Measurements from ENCODE around the gene RPS6KA2.
"Not testable (repeated sequence)": the region's sequence is repeated elsewhere in the genome, so short reads cannot be mapped to it uniquely, and the experiment has no call there.

Gene RPS6KA2

DNA sequence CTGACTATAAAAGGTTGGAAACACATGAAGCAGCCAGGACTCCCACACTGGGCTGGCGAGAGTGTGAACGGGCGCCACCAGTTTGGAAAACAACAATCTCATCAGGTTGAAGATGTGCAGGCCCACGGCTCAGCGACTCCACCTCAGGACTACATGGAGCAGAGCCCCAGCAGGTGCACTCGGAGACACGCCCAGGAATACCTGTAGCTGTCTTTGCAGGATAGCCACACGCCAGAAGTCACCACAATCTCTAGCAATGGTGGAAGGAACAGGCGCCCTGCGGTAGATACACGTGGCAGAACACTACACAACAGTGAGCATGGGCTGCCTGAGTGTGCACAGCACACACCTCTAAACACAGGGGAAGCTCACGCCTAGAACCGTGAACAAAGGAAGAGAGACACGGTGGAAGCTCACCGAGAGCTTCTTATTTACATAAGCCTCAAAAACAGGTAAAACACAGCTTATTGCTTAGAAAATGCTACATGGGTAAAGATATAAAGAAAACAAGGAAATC is 28.7 kb upstream of the RPS6KA2 start:
- DNase-seq = no peak

DNA sequence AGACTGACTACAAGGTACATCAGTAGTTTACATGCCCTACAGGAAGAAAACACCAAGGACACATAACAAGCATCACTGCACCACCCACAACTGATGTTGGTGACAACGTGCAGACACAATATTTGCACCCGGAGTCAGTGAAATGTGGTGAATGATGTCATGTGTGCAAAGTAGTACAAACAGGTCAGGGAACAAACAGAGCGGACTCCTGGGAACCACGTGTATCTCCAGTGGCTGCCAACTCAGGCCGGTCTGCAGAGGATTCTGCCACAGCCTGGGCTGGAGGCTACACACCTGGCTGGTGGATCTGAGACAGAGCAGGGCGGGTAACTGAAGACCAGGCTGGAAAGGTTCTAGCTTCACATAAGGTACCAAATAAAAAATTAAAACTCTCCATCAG is 28.2 kb upstream of the RPS6KA2 start:
- DNase-seq = no peak

DNA sequence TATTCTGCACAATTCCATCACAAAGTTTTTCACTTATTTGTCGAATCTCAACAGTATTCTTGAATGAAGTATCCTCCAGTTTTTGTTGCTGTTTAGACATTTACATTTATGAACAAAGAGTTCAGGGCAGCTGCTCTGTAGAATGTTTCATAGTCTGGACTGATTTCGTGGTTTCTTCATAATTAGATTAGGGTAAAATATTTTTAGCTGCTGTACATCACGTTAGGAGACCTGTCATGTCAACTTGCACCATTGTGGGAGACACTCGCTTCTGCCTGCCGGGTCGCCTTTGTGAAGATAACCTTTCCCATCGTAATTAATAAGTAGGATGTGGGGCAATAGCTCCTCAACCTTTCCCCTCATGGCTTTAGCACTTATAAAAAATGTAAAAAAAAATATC is 27.5 kb upstream of the RPS6KA2 start:
- DNase-seq = no peak

DNA sequence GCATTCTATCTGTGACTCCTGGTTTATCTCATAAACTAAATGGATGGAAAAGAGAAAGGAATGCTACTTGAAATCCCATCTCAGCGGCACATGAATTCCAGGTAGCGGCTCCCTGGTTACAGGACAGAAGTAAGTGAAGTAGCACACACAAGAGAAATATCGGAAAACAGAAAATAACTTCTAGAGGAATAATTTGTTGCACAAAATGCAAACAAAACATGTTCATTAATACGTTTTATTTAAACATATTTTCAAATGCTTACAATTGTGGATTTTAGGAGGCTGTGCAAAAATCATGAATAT is 26.5 kb upstream of the RPS6KA2 start:
- no peak for DNase-seq

DNA sequence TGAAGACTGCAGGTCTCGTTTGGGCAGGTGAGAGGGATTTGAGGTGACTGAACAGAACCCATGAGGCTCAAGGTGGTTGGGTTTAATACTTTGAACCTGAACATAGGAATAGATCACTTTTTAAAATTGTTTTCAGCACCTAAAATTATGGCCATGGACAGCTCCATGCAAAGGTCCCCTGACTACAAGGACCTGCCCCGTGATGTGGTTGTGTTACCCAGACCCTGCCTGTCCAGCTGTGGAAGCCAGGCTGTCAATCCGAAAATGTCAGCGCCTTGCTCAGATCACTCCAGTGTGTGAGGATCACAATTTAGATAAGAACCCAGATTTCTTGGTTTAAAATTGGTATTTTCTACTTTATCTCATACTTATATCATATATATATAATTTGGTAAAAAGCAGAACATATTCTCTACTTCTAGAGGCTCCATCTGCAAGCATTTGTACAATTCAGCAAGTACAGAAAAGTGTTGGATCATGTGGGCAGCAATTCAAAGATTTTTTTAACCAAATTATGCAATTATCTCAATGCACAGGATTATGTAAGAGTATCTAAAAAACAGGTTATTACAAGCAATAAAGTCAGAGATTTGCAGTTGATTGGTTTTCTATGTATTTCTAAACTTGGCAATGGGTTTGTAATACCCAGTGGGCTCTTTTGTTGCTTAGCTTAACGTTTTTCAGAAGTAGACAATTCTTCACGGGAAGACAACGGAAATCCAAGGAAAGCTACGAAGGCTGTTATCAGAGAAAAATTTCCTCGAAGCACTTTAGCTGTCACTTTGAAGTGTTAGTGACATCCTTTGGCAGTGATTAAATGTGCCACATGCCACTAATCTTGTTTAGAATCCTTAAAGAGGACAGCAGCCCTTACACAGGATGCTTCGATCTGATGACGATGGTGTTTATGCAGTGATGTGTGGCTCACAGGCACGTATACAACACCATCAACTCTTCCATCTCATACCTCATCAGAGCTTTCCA is 24.1 kb upstream of the RPS6KA2 start:
- DNase-seq = no peak

GRCh38 chr6:166650047-166650446 is 23.0 kb upstream of the RPS6KA2 start:
- DNase-seq = no peak

- no peak for DNase-seq
These were observed 21.8 kb upstream of the RPS6KA2 start for GRCh38 chr6:166648846-166649245.

- no peak for DNase-seq
These were observed 20.8 kb upstream of the RPS6KA2 start for GRCh38 chr6:166647896-166648295.

- no peak for DNase-seq
These were observed 19.7 kb upstream of the RPS6KA2 start for GRCh38 chr6:166646716-166647115.

GRCh38 chr6:166645896-166646295 is 18.8 kb upstream of the RPS6KA2 start:
- DNase-seq = no peak

GRCh38 chr6:166644681-166645080 is 17.6 kb upstream of the RPS6KA2 start:
- DNase-seq = no peak

DNA sequence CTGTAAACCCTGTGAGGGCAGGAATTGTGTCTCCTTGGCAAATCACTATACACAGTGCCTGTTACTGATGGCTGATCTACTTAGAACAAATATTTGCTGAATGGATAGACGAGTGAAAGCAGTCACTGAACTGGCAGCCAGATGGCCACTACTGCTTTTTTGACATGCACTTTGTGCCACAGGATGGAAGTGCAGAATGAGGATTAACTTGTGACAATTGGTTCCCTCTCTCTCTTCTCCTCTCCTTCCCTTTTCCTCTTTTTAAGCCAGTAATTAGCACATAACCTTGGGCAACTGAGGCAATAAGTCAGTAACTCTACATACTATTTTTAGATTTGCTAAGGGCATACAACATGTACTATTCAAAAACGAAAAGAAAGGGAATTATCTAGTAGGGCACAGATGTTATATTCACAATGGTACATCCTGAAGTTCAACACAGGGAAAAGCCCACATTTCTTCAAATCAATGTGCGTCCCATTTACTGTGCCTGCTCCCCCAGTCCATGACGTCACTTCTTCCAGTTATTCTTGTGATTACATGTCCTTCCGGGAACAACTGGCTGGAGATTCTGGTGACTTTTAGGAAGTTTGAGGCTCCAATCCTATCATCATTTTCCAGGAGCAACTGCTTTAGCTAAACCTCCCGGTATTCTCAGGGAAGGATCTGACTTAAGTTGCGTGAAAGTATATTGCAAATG is 17.0 kb upstream of the RPS6KA2 start:
- DNase-seq = no peak

DNA sequence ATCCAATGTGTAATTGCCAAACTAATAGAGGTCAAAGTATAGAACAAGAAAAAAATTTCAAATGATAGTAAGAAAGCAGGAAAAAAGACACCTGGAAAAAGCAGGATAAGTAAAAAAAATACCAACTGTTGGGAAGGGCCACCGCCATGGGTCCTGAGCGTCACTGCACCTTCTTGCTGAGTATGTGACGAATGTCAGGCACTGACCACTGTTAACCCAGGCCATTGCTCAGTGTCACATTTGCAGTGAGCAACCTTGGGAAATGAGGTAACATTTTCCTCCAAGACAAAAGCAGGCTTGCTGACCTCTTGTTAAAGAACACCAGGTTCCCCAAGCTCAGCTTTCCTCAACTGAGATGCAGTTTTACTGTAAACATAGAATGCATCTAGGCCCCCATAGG is 15.6 kb upstream of the RPS6KA2 start:
- no peak for DNase-seq

DNA sequence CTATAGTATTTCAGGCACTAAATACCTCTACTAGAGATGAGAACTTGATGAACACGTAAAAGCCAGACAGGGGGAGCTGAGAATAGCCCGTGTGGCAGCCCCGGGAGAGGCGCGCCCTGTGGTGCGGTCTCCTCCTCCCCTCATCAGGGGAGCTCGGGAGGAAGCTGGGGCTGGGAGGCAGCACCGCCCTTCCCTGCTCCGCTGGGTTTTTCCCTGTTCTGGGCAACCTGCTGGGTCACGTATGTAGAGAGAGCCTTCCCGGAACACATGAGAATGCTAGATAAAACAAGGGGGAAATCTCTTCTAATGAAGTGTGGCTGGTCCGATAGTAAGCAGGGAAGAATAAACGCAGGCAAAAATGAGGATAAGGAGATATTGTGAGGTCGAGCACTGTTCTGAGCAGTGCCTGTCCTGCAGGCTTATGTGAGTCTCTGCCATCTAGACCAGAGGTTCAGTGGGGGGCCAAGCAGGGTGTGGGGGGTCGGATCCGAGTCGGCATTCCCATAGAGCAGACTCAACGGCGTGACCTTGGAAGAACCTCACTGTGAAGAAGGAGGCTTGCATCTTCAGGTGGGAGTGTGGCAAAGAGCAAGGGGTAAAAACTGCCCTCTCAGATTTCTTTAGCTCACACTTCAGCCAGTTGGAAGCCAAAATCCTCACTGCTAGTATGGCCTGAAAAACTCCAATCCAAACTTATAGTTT is 13.4 kb upstream of the RPS6KA2 start:
- peak in 1 of 2 donors; percentile 25 for DNase-seq

DNA sequence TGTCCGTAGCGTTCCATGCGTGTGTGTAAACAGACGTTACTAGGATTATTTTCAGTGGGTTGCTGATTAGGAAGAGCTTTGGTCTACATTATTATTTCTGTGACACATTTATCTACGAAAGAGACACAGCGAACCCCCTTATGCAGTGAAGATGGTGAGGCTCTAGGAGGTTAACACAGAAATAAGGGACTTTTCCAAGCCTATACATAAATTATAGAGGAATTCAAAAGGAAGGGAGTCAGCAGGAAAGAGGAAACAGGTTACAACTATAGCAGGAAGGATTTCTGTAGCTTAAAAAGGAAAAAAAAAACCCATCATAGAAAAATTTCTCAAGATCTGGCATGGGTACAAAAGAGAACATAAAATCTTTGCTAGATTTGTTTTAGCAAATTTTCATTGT is 12.9 kb upstream of the RPS6KA2 start:
- no peak for DNase-seq

- no peak for DNase-seq
These were observed 11.5 kb upstream of the RPS6KA2 start for GRCh38 chr6:166638573-166638964.

- DNase-seq = no peak
These were observed 10.9 kb upstream of the RPS6KA2 start for GRCh38 chr6:166637812-166638572.

DNA sequence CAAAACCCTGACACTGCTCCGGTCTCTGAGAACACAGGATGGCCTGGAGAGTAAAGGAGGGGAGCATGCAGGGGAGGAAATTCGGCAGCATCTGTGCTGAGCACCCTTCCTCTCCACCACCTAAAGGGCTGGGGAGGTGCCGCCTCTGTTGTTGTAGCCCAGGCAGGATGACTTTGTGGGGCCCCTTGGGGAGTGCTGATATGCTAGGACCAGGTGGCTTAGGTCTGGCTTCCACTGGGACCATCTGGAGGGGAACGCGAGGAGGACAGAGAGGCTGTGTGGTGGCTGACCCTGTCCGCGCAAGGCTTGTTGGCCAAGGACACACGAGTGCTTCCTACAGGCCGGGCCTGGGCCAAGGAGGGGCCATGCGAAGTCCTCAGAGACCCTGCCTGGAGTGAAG is 9.9 kb upstream of the RPS6KA2 start:
- DNase-seq = no peak

DNA sequence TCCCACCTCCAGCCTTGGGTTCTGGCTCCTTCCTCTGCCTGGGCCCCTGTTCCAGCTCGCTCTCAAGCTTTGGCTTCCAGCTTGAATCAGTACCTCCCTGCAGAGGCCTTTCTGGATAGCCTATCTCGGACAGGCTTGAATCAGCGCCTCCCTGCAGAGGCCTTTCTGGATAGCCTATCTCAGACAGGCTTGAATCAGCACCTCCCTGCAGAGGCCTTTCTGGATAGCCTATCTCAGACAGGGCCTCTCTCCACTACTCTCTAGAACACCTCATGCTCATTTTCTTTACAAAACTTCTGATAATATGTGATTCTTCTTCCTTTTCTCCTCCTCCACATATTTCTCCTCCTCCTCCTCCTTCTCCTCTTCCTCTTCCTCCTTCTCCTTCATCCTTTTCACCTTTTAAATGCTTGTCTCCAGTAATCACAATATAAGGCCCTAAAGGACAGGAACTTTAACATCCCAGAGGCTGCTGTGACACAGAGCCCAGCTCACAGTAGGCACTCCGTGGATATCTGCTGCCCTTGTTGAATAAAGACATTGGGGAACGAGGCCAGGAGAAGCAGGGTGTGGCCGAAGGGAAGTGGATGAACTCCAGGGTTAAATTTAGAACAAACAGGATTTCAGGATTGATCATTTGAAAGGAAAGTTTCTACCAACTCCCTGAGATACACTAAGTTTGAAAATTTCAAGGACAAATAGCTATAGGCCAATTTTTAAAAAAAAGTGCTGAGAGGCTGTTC is 9.3 kb upstream of the RPS6KA2 start:
- no peak for DNase-seq

GRCh38 chr6:166635013-166635970 is 8.2 kb upstream of the RPS6KA2 start:
- DNase-seq = no peak

GRCh38 chr6:166634581-166634980 is 7.5 kb upstream of the RPS6KA2 start:
- not testable (repeated sequence) for DNase-seq
